Activated B cell treated with CpG ODN at 0.5 μM for 24 hours (primary cell): ENCODE data around the gene TRMT1. TPM values are rescaled to one million over a fixed set of nuclear protein-coding genes. Genes with fewer than 3 reads are reported as not detected.

Source experiments
- ATAC-seq: fragments of 200-7000 bp; cut with Tn5 transposase; one replicate; pipeline ENCODE4 v1.10.0; 2021; ENCODE audit warnings: low read depth, mild to moderate bottlenecking, moderate library complexity
- CTCF ChIA-PET: fragments of 350-600 bp; sonication (Branson Sonifier 250); formaldehyde crosslinking; loops from one replicate; lab custom pipeline; 2021; ENCODE audit warnings: antibody characterized with exemption; lab: Charles Lee
- POLR2A ChIA-PET: fragments of 350-600 bp; sonication (Branson Sonifier 250); formaldehyde crosslinking; loops from one replicate; lab custom pipeline; 2021; ENCODE audit warnings: antibody characterized with exemption; lab: Charles Lee
- DNase-seq: peaks from one replicate; pipeline ENCODE4 v3.0.0; 2022
- H3K27ac Mint-ChIP-seq: one replicate; pipeline ENCODE4 v1.8.0; 2020; ENCODE audit warnings: mixed read lengths
- H3K27me3 Mint-ChIP-seq: one replicate; pipeline ENCODE4 v1.8.0; 2021; ENCODE audit warnings: mixed read lengths
- H3K36me3 Mint-ChIP-seq: one replicate; pipeline ENCODE4 v1.8.0; 2021; ENCODE audit warnings: low read depth, mixed read lengths
- H3K4me1 Mint-ChIP-seq: one replicate; pipeline ENCODE4 v1.8.0; 2021; ENCODE audit warnings: mixed read lengths
- H3K4me3 Mint-ChIP-seq: one replicate; pipeline ENCODE4 v1.8.0; 2020; ENCODE audit warnings: mild to moderate bottlenecking, mixed read lengths
- H3K9me3 Mint-ChIP-seq: one replicate; pipeline ENCODE4 v1.8.0; 2020; ENCODE audit warnings: mixed read lengths
- intact Hi-C: fragments of 100-400 bp; cut with micrococcal nuclease; formaldehyde crosslinking; loops from one replicate; pipeline ENCODE4 v1.15.1; 2024
- total RNA-seq: library from RNA; stranded (reverse); gene quantifications from 2 replicates; pipeline ENCODE4 v1.2.3, GENCODE V29; 2022
- TF ChIP-seq, protein P1 (sequence below): fragments of 200-600 bp; IDR thresholded peaks from one replicate; pipeline ENCODE4 v1.8.0; 2022; ENCODE audit warnings: antibody characterized with exemption, mild to moderate bottlenecking

Gene TRMT1
- total RNA-seq, 1 donor from 2014 or later: 113 TPM

DNA sequence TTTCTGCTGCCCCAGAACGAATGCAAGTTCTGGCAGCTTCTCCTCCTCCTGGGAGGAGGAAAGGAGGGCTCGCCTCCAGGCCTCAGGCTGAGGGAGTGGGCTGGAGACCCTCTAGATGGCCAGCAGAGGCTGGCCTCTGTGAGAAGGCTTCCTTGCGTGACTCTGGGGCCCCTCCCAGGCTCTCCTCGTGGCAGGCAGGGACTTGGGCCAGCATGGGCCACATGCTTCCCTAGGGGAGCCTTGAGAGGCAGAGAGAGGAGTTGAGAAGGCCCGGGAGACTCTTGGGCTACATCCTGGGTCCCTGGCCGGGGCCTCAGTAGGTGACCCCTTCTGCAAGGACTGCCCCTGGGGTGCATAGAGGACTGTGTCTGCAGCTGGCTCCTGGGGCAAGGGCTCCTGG lies 39.8 kb downstream of the TRMT1 start:
- Mint-ChIP-seq H3K36me3 (no peaks in the 10 kb centered on the region), H3K9me3 (no peaks in the 10 kb centered on the region), H3K4me1 (no peaks in the 10 kb centered on the region), H3K4me3 (no peak overlapping the region), H3K27me3 (peaks cover 4% of the 10 kb centered on the region), H3K27ac (no peak overlapping the region)
- TF ChIP-seq, protein P1, sequence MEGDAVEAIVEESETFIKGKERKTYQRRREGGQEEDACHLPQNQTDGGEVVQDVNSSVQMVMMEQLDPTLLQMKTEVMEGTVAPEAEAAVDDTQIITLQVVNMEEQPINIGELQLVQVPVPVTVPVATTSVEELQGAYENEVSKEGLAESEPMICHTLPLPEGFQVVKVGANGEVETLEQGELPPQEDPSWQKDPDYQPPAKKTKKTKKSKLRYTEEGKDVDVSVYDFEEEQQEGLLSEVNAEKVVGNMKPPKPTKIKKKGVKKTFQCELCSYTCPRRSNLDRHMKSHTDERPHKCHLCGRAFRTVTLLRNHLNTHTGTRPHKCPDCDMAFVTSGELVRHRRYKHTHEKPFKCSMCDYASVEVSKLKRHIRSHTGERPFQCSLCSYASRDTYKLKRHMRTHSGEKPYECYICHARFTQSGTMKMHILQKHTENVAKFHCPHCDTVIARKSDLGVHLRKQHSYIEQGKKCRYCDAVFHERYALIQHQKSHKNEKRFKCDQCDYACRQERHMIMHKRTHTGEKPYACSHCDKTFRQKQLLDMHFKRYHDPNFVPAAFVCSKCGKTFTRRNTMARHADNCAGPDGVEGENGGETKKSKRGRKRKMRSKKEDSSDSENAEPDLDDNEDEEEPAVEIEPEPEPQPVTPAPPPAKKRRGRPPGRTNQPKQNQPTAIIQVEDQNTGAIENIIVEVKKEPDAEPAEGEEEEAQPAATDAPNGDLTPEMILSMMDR: no peak
- no peak for DNase-seq
- no peak for ATAC-seq
- ChIA-PET CTCF (no interaction called here), POLR2A (no interaction called here)
- intact Hi-C loops: no loop called here

DNA sequence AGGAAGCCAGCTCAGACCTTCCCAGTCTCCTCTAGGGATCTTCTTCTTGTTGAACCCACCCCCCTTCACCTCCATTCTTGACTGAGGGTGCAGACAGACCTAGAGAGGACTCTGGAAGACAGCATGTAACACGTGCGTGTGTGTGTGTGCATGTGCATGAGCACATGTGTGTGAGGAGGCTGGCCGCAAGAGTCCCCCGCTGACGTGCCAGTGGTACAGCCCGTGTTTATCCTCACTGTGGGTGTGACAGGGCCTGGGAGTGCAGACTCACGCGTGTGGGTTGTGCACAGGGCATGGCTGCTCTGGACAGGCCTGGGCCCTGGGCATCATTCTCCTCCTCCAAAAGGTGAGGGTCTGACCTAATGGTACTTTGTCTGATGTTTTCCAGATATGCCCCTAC lies 40.2 kb downstream of the TRMT1 start:
- no peaks in the 10 kb centered on the region for H3K36me3 Mint-ChIP-seq
- ChIA-PET POLR2A (no interaction called here), CTCF (no interaction called here)
- peaks cover 4% of the 10 kb centered on the region for H3K27me3 Mint-ChIP-seq
- no peak for ATAC-seq
- no peak overlapping the region for H3K4me3 Mint-ChIP-seq
- DNase-seq: no peak
- intact Hi-C loops: no loop called here
- no peaks in the 10 kb centered on the region for H3K9me3 Mint-ChIP-seq
- H3K27ac Mint-ChIP-seq: no peak overlapping the region
- TF ChIP-seq, protein P1: no peak
- no peaks in the 10 kb centered on the region for H3K4me1 Mint-ChIP-seq

DNA sequence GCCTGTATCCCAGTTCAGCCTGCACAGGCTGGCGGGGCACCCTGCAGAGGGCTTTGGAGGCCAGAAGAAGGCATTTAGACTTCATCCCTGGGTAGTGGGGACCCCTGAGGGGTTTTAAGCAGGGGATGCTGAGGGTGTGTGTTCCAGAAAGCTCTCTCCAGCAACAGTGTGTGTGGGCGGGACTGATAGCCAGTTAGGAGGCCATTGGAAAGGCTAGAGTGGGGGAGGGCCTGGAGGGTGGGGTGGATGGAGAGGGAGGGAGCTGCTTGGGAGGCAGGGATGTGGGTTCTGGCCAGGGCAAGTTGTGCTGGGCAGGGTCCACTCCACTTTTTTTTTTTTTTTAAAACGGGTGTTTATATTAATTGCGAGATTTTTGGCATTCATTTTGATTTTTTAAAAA lies 42.2 kb downstream of the TRMT1 start:
- Mint-ChIP-seq H3K27ac (no peak overlapping the region), H3K27me3 (peaks cover 4% of the 10 kb centered on the region), H3K36me3 (no peaks in the 10 kb centered on the region), H3K4me1 (no peaks in the 10 kb centered on the region), H3K4me3 (no peak overlapping the region), H3K9me3 (no peaks in the 10 kb centered on the region)
- ATAC-seq: no peak
- ChIA-PET CTCF (no interaction called here), POLR2A (no interaction called here)
- intact Hi-C loops: no loop called here
- TF ChIP-seq, protein P1: no peak
- DNase-seq: no peak

DNA sequence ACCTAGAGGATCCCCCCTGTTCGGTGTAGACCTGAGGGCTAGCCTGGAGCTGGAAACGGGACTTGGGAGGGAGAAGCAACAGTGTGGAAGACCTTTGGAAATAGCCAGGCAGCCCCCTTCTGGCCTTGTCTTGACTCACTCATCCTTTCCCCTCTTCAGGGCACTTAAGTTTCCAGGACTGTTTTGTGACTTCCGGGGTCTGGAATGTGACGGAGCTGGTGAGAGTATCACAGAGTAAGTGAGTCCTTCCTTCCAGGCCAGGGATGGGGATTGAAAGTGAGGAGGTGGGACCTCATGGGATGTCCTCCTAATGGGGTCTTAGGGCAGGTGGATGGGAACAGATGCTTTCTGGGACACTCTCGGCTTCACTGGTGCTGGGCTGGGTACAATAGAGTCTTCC lies 43.3 kb downstream of the TRMT1 start:
- no peaks in the 10 kb centered on the region for H3K9me3 Mint-ChIP-seq
- intact Hi-C loops: no loop called here
- ATAC-seq (no peak), DNase-seq (no peak)
- no peaks in the 10 kb centered on the region for H3K4me1 Mint-ChIP-seq
- ChIA-PET CTCF (no interaction called here), POLR2A (no interaction called here)
- TF ChIP-seq, protein P1: no peak
- no peak overlapping the region for H3K4me3 Mint-ChIP-seq
- H3K36me3 Mint-ChIP-seq: no peaks in the 10 kb centered on the region
- H3K27me3 Mint-ChIP-seq: peaks cover 4% of the 10 kb centered on the region
- no peak overlapping the region for H3K27ac Mint-ChIP-seq

DNA sequence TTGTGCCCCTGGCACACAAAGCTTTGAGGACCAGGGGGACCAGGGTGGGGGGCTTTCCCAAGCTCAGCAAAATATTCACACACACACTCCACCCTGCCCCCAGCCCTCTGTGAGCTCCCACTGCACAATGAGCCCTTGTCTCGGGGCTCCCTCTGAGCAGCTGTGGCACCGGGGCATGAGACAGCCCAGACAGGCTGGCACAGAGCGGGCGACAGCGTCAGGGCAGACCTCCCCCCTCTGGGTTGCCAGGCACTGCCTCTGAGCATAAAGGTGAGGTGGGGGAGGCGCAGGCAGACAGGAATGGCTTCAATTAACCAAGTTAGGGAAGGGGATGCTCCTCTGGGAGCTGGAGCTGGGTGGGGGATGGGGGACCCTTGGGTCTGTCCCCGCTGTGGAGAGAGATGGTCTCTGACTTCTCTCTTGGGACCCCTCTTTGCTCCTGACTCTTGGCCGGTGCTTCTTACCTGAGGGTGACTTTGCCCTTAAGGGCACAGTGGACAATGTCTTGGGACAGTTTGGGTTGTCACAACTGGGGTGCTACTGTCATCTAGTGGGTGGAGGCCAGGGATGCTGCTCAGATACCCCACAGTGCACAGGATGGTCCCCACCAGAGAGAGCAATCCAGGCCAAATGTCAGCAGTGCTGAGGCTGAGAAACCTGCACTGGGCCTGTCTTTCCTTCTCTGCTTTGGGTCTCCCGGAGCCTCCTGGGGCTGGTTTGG lies 44.2 kb downstream of the TRMT1 start:
- DNase-seq (no peak), ATAC-seq (no peak)
- H3K4me1 Mint-ChIP-seq: no peaks in the 10 kb centered on the region
- CTCF ChIA-PET: interaction anchor here (1.2 kb wide), 1 partner anchor 95 kb away, joined by 3 read pairs; no protein-coding TSS in a partner anchor
- H3K9me3 Mint-ChIP-seq: no peaks in the 10 kb centered on the region
- H3K27ac Mint-ChIP-seq: no peak overlapping the region
- H3K27me3 Mint-ChIP-seq: peaks cover 4% of the 10 kb centered on the region
- intact Hi-C loops: no loop called here
- POLR2A ChIA-PET: no interaction called here
- H3K36me3 Mint-ChIP-seq: no peaks in the 10 kb centered on the region
- no peak overlapping the region for H3K4me3 Mint-ChIP-seq
- TF ChIP-seq, protein P1: no peak
